Fibroblast of lung (primary cell): ENCODE measurements around the gene SEMA5A. TPM values are rescaled to one million over a fixed set of nuclear protein-coding genes. Genes with fewer than 3 reads are reported as not detected.

ENCODE experiments used
- DNase-seq, 2 donors: peaks; one replicate each; pipeline versions ENCODE4 v3.0.0 to v3.0.0-alpha.2; 2010; ENCODE audit warnings: low read depth in 2 of 2
- H2AFZ ChIP-seq: 2 replicates; pipeline ENCODE4 v1.5.1; 2012; ENCODE audit warnings: low read length, control low read depth, inconsistent platforms
- H3K27ac ChIP-seq: 2 replicates; pipeline ENCODE4 v1.5.1; 2011; ENCODE audit warnings: low read length, control low read depth; ENCODE audit not compliant: insufficient read depth
- H3K27me3 ChIP-seq: 2 replicates; pipeline ENCODE4 v1.5.1; 2011; ENCODE audit warnings: mild to moderate bottlenecking, low read length; ENCODE audit not compliant: control insufficient read depth, insufficient read depth
- H3K36me3 ChIP-seq: 2 replicates; pipeline ENCODE4 v1.5.1; 2011; ENCODE audit warnings: low read length; ENCODE audit not compliant: control insufficient read depth, insufficient read depth
- H3K4me1 ChIP-seq: 2 replicates; pipeline ENCODE4 v1.5.1; 2011; ENCODE audit warnings: low read length; ENCODE audit not compliant: control insufficient read depth, insufficient read depth; ENCODE audit errors: extremely low read depth
- H3K4me2 ChIP-seq: 2 replicates; pipeline ENCODE4 v1.5.1; 2011; ENCODE audit warnings: low read length, control low read depth; ENCODE audit not compliant: insufficient read depth; ENCODE audit errors: extremely low read depth
- H3K4me3 ChIP-seq, 4 experiments: fragments of 200-600 bp in 1 of 4; sonication (generic) in 1 of 4; replicated peaks in 1 of 4; 2 replicates each; pipeline ENCODE4 v1.5.1; 2011 to 2016; ENCODE audit warnings: low read length in 4 of 4, low read depth in 3 of 4, mild to moderate bottlenecking in 3 of 4, control low read depth in 2 of 4, inconsistent platforms in 1 of 4, mixed read lengths in 1 of 4; ENCODE audit not compliant: insufficient read depth in 1 of 4; ENCODE audit errors: control extremely low read depth in 1 of 4
- H3K79me2 ChIP-seq: 2 replicates; pipeline ENCODE4 v1.5.1; 2012; ENCODE audit warnings: mild to moderate bottlenecking, low read length, inconsistent platforms; ENCODE audit not compliant: control insufficient read depth, insufficient read depth
- H3K9ac ChIP-seq: 2 replicates; pipeline ENCODE4 v1.5.1; 2011; ENCODE audit warnings: mild to moderate bottlenecking, low read length, control low read depth; ENCODE audit not compliant: insufficient read depth
- H3K9me3 ChIP-seq: 2 replicates; pipeline ENCODE4 v1.5.1; 2012; ENCODE audit warnings: low read depth, low read length; ENCODE audit not compliant: control insufficient read depth, insufficient read depth
- H4K20me1 ChIP-seq: 2 replicates; pipeline ENCODE4 v1.5.1; 2011; ENCODE audit warnings: low read length; ENCODE audit not compliant: control insufficient read depth, insufficient read depth; ENCODE audit errors: extremely low read depth
- EZH2 ChIP-seq: IDR thresholded peaks from 2 replicates; pipeline ENCODE4 v1.5.1; 2012; ENCODE audit warnings: low read length, control low read depth, mild to moderate bottlenecking; ENCODE audit errors: missing control alignments
- polyA plus RNA-seq, 2 donors: library from polyadenylated mRNA; depleted of rRNA in 1 of 2; stranded (reverse) in 1 of 2; unstranded in 1 of 2; fragments of >200 nt; gene quantifications; 2 replicates each; pipeline ENCODE4 v1.2.1, GENCODE V29; 2011 to 2012; ENCODE audit warnings: missing spikeins in 1 of 2
- total RNA-seq: library from RNA; depleted of rRNA; stranded (reverse); fragments of >200 nt; gene quantifications from 2 replicates; pipeline ENCODE4 v1.2.1, GENCODE V29; 2014
- TF ChIP-seq, protein P1 (sequence below), 2 donors: IDR thresholded peaks in 1 of 2; conservative IDR thresholded peaks in 1 of 2; 1 replicate in 1 of 2; 2 replicates in 1 of 2; pipeline ENCODE4 v1.5.1; 2011 to 2012; ENCODE audit warnings: low read length in 2 of 2, control low read depth in 1 of 2, inconsistent platforms in 1 of 2, low read depth in 1 of 2, mild to moderate bottlenecking in 1 of 2

Gene SEMA5A
- total and polyA plus RNA-seq, 2 donors (not counting 1 experiment from before 2014, with no cell fraction given): 30.6 to 49.0 TPM

DNA sequence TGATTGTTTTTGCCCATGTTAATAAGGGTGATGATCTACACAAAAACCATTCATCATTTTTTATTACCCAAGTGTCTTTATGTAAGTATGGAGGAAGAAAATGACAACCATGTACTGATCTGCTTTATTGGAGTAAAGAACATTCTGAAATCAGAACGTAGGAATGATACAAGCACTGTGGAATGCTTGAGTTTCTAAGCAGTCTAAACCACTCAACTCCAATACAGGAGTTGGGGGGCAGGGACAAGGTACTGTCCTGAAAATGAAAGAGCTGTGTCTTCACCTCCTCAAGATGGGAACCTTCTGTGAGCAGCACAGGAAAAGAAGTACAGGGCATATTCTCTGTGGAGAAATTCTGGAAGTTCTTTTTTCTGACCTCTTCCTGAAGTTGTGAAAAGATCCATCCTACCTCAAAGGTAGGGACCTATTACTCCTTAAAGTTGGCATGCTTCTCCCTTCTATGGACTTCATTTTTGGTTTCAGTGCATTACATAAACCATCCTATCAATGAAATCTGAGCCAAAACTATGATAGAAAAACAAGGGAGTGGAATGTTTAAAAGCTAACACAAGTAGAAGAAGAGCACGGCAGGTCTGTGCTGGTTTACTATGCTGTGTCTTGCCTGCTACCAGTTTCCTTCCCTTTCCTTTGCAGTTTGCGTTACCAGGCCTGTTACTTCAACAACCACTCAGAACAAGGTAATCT, 202.6 kb downstream of the SEMA5A start:
- Histone ChIP-seq H2AFZ (no peak overlapping the region), H3K27me3 (no peaks in the 10 kb centered on the region), H3K9me3 (no peaks in the 10 kb centered on the region), H4K20me1 (no peaks in the 10 kb centered on the region), H3K4me1 (peaks cover 8% of the 10 kb centered on the region), H3K4me2 (no peak overlapping the region), H3K9ac (no peak overlapping the region), H3K36me3 (no peaks in the 10 kb centered on the region), H3K79me2 (peaks cover 3% of the 10 kb centered on the region), H3K27ac (no peak overlapping the region), H3K4me3 (no peak overlapping the region)
- DNase-seq: peak; percentile 30 to 77
- TF ChIP-seq EZH2: no peak
- TF ChIP-seq, protein P1, sequence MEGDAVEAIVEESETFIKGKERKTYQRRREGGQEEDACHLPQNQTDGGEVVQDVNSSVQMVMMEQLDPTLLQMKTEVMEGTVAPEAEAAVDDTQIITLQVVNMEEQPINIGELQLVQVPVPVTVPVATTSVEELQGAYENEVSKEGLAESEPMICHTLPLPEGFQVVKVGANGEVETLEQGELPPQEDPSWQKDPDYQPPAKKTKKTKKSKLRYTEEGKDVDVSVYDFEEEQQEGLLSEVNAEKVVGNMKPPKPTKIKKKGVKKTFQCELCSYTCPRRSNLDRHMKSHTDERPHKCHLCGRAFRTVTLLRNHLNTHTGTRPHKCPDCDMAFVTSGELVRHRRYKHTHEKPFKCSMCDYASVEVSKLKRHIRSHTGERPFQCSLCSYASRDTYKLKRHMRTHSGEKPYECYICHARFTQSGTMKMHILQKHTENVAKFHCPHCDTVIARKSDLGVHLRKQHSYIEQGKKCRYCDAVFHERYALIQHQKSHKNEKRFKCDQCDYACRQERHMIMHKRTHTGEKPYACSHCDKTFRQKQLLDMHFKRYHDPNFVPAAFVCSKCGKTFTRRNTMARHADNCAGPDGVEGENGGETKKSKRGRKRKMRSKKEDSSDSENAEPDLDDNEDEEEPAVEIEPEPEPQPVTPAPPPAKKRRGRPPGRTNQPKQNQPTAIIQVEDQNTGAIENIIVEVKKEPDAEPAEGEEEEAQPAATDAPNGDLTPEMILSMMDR (conservative IDR thresholded peaks at IDR 0.05 in 1 of 2, IDR thresholded peaks at IDR 0.05 in 1 of 2; ENCODE audit: low read depth in 1 of 2, low read length in 2 of 2): no peak

GRCh38 chr5:9342161-9342787, 203.6 kb downstream of the SEMA5A start:
- peaks cover 5% of the 10 kb centered on the region for H3K4me1 ChIP-seq
- H3K27me3 ChIP-seq: no peaks in the 10 kb centered on the region
- H3K79me2 ChIP-seq: peaks cover 3% of the 10 kb centered on the region
- no peak for DNase-seq
- no peak overlapping the region for H3K9ac ChIP-seq
- H3K4me2 ChIP-seq: no peak overlapping the region
- no peaks in the 10 kb centered on the region for H3K36me3 ChIP-seq
- no peaks in the 10 kb centered on the region for H4K20me1 ChIP-seq
- no peaks in the 10 kb centered on the region for H3K9me3 ChIP-seq
- no peak overlapping the region for H3K4me3 ChIP-seq
- no peak overlapping the region for H3K27ac ChIP-seq
- TF ChIP-seq, protein P1 (conservative IDR thresholded peaks at IDR 0.05 in 1 of 2, IDR thresholded peaks at IDR 0.05 in 1 of 2; ENCODE audit: low read depth in 1 of 2, low read length in 2 of 2): no peak
- no peak for TF ChIP-seq EZH2
- no peak overlapping the region for H2AFZ ChIP-seq

- Histone ChIP-seq H3K4me3 (no peak overlapping the region), H3K36me3 (no peaks in the 10 kb centered on the region), H3K79me2 (peaks cover 3% of the 10 kb centered on the region), H3K4me2 (no peak overlapping the region), H3K4me1 (peaks cover 5% of the 10 kb centered on the region), H3K9ac (no peak overlapping the region), H4K20me1 (no peaks in the 10 kb centered on the region), H3K27ac (no peak overlapping the region), H2AFZ (no peak overlapping the region), H3K27me3 (no peaks in the 10 kb centered on the region), H3K9me3 (no peaks in the 10 kb centered on the region)
- TF ChIP-seq, protein P1 (conservative IDR thresholded peaks at IDR 0.05 in 1 of 2, IDR thresholded peaks at IDR 0.05 in 1 of 2; ENCODE audit: low read depth in 1 of 2, low read length in 2 of 2): no peak
- TF ChIP-seq EZH2: no peak
- peak in 1 of 2 donors; percentile 36 for DNase-seq
Observed at GRCh38 chr5:9340085-9340484, 205.8 kb downstream of the SEMA5A start.
